Trophoblast cell (in vitro differentiated cells and primary cell): ENCODE results near the gene TUBA1C.
A peak's percentile ranks its signal among the peaks of the same experiment; 100 is the strongest.
"Not testable (repeated sequence)": the region's sequence is repeated elsewhere in the genome, so short reads cannot be mapped to it uniquely, and the experiment has no call there.

Experiments used
- DNase-seq, 2 donors: peaks; one replicate each; pipeline ENCODE4 v3.0.0-alpha.2; 2016
- H2AFZ ChIP-seq: 2 replicates; pipeline ENCODE4 v1.6.1; 2013; ENCODE audit warnings: low read length, moderate library complexity, mild to moderate bottlenecking; ENCODE audit not compliant: insufficient read depth, poor library complexity
- H2AK5ac ChIP-seq: 2 replicates; pipeline ENCODE4 v1.6.1; 2013; ENCODE audit warnings: mild to moderate bottlenecking, low read length
- H2BK120ac ChIP-seq: 2 replicates; pipeline ENCODE4 v1.6.1; 2013; ENCODE audit warnings: low read length, mild to moderate bottlenecking, moderate library complexity; ENCODE audit not compliant: insufficient read depth, poor library complexity
- H2BK12ac ChIP-seq: 2 replicates; pipeline ENCODE4 v1.6.1; 2013; ENCODE audit warnings: mild to moderate bottlenecking, low read length, moderate library complexity
- H2BK5ac ChIP-seq: 2 replicates; pipeline ENCODE4 v1.6.1; 2013; ENCODE audit warnings: low read length, low read depth, moderate library complexity, mild to moderate bottlenecking; ENCODE audit not compliant: poor library complexity
- H3K14ac ChIP-seq: 2 replicates; pipeline ENCODE4 v1.6.1; 2013; ENCODE audit warnings: mild to moderate bottlenecking, low read length
- H3K18ac ChIP-seq: 2 replicates; pipeline ENCODE4 v1.6.1; 2013; ENCODE audit warnings: mild to moderate bottlenecking, low read length
- H3K23ac ChIP-seq: 2 replicates; pipeline ENCODE4 v1.6.1; 2013; ENCODE audit warnings: low read length
- H3K27ac ChIP-seq: 2 replicates; pipeline ENCODE4 v1.5.1; 2013; ENCODE audit warnings: low read depth, mild to moderate bottlenecking, inconsistent platforms, low read length, moderate library complexity
- H3K27me3 ChIP-seq: 2 replicates; pipeline ENCODE4 v1.6.1; 2013; ENCODE audit warnings: inconsistent platforms, mild to moderate bottlenecking, low read length, moderate library complexity; ENCODE audit not compliant: insufficient read depth
- H3K36me3 ChIP-seq, 2 experiments: 1 replicate in 1 of 2; 2 replicates in 1 of 2; pipeline ENCODE4 v1.6.1; 2013; ENCODE audit warnings: low read length in 2 of 2, mild to moderate bottlenecking in 2 of 2, moderate library complexity in 1 of 2; ENCODE audit not compliant: insufficient read depth in 2 of 2, control insufficient read depth in 1 of 2
- H3K4ac ChIP-seq: 2 replicates; pipeline ENCODE4 v1.6.1; 2013; ENCODE audit warnings: low read depth, mild to moderate bottlenecking, low read length, moderate library complexity
- H3K4me1 ChIP-seq, 2 experiments: 1 replicate in 1 of 2; 2 replicates in 1 of 2; pipeline ENCODE4 v1.6.1; 2013; ENCODE audit warnings: low read length in 2 of 2, mild to moderate bottlenecking in 2 of 2, moderate library complexity in 1 of 2; ENCODE audit not compliant: insufficient read depth in 2 of 2, control insufficient read depth in 1 of 2
- H3K4me2 ChIP-seq: 2 replicates; pipeline ENCODE4 v1.6.1; 2013; ENCODE audit warnings: inconsistent platforms, mild to moderate bottlenecking, low read length, moderate library complexity
- H3K4me3 ChIP-seq: 2 replicates; pipeline ENCODE4 v1.5.1; 2013; ENCODE audit warnings: mild to moderate bottlenecking, low read depth, low read length, inconsistent platforms
- H3K79me1 ChIP-seq: one replicate; pipeline ENCODE4 v1.6.1; 2013; ENCODE audit warnings: low read length
- H3K79me2 ChIP-seq: 2 replicates; pipeline ENCODE4 v1.6.1; 2013; ENCODE audit warnings: low read length, mild to moderate bottlenecking; ENCODE audit not compliant: control insufficient read depth, insufficient read depth, poor library complexity
- H3K9ac ChIP-seq: 2 replicates; pipeline ENCODE4 v1.6.1; 2013; ENCODE audit warnings: mild to moderate bottlenecking, low read length
- H3K9me3 ChIP-seq: 2 replicates; pipeline ENCODE4 v1.6.1; 2013; ENCODE audit warnings: low read depth, mild to moderate bottlenecking, control low read depth, inconsistent platforms, low read length; ENCODE audit not compliant: insufficient read depth
- H4K12ac ChIP-seq: 2 replicates; pipeline ENCODE4 v1.6.1; 2013; ENCODE audit warnings: low read depth, mild to moderate bottlenecking, low read length, moderate library complexity
- H4K8ac ChIP-seq: 2 replicates; pipeline ENCODE4 v1.6.1; 2013; ENCODE audit warnings: low read depth, mild to moderate bottlenecking, low read length, moderate library complexity
- H4K91ac ChIP-seq: one replicate; pipeline ENCODE4 v1.6.1; 2013; ENCODE audit warnings: low read depth, mild to moderate bottlenecking, low read length, moderate library complexity
- WGBS: extraction: QIAGEN DNeasy Blood & Tissue Kit; methylation state at CpG from one replicate; pipeline ENCODE4 v1.1.7; 2013; ENCODE audit warnings: missing lambda C conversion rate; ENCODE audit not compliant: insufficient read length, insufficient coverage; ENCODE audit errors: extremely low coverage; 5-methylcytosine and 5-hydroxymethylcytosine counted together

The TUBA1C gene

DNA sequence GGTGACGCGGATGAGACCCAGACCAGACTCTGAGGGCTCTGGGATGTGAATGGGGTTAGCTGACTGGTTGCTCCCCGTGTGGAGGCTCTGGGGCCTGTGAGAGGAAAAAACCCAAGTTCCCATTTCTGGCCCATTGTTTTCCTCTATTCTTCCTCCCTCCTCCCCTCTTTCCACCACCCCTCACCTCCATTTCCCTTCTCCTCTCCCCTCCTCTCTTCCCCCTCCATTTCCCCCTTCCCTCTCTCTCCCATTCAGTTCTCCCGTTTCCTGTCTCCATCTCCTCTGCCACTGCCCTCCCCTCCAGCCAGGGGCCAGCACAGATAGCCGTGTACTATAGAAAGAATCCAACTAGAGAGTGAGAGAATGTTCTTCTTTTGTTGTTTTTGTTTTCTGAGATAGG, 17.4 kb downstream of the TUBA1C start:
- DNase-seq, result no peak
- Histone ChIP-seq H2BK12ac (no peak overlapping the region), H3K36me3 (no peaks in the 10 kb centered on the region), H3K4ac (no peak overlapping the region), H3K79me1 (no peaks in the 10 kb centered on the region), H2AK5ac (no peak overlapping the region), H3K79me2 (no peaks in the 10 kb centered on the region), H3K14ac (no peak overlapping the region), H2BK120ac (no peak overlapping the region), H3K4me2 (no peak overlapping the region), H3K4me1 (peaks cover 2 to 4% of the 10 kb centered on the region in 2 experiments), H3K9ac (no peak overlapping the region), H4K91ac (no peak overlapping the region), H4K12ac (no peak overlapping the region), H3K18ac (no peak overlapping the region), H4K8ac (no peak overlapping the region), H3K4me3 (no peak overlapping the region), H3K23ac (no peak overlapping the region), H3K27me3 (no peaks in the 10 kb centered on the region), H2BK5ac (no peak overlapping the region), H3K9me3 (peaks cover 3% of the 10 kb centered on the region), H2AFZ (no peak overlapping the region), H3K27ac (no peak overlapping the region)
- no CpG with 5 or more reads among the region's 5 CpGs for WGBS

DNA sequence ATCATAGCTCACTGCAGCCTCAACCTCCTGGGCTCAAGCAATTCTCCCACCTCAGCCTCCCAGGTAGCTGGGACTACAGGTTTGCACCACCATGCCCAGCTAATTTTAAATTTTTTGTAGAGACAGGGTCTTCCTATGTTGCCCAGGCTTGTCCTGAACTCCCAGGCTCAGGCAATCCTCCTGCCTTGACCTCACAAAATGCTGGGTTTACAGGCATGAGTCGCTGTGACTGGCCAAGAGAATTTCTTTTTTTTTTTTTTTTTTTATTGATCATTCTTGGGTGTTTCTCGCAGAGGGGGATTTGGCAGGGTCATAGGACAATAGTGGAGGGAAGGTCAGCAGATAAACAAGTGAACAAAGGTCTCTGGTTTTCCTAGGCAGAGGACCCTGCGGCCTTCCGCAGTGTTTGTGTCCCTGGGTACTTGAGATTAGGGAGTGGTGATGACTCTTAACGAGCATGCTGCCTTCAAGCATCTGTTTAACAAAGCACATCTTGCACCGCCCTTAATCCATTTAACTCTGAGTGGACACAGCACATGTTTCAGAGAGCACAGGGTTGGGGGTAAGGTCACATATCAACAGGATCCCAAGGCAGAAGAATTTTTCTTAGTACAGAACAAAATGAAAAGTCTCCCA, 18.0 kb downstream of the TUBA1C start:
- H3K4me1 ChIP-seq, H4K91ac ChIP-seq, H3K14ac ChIP-seq, H3K9ac ChIP-seq, H3K4me2 ChIP-seq, H3K79me2 ChIP-seq, H3K4ac ChIP-seq, H2AK5ac ChIP-seq, H2BK12ac ChIP-seq, DNase-seq, H3K27me3 ChIP-seq, H4K8ac ChIP-seq, H3K9me3 ChIP-seq, H3K79me1 ChIP-seq, H3K27ac ChIP-seq, H3K18ac ChIP-seq, H3K23ac ChIP-seq, H4K12ac ChIP-seq, H2BK120ac ChIP-seq, H3K4me3 ChIP-seq, H2AFZ ChIP-seq, H2BK5ac ChIP-seq, H3K36me3 ChIP-seq: not testable (repeated sequence)
- no CpG with 5 or more reads among the region's 6 CpGs for WGBS

DNA sequence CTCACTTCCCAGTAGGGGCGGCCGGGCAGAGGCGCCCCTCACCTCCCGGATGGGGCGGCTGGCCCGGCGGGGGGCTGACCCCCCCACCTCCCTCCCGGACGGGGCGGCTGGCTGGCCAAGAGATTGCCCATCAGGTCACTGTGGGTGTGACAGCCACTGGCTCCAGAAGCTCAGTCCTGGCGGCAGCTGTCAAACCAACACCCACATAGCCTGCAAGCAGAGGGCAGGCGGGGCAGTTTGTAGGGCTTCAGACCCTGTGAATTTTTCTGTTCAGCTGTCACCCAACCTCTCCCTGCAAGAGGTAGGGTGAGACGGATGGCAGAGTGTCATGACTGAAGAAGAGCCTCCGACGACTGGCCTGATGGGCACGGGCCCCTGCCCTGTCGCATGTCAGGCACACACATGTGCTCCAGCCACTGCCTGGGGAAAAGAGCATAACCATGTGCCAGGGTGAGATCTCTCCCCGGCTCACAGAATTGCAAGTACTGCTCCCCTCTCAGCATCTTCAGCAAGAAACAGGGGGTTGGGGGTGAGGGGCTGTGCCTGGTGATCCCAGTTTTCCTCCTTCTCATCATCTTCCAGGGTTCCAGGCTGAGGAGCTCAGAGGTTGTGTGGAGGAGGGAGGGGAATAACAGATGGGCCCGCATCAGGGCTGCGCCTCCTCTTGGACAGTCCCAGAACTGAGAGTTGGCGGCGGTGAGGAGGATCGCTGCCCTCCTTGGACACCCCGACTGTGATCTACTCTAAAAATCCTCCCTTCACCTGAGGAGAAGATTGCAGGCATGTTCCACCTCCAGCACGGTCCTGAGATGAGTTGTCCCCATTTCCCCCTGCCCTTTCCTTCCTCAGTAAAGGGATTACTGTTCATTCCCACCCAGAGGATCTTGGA, 18.9 kb downstream of the TUBA1C start:
- WGBS, result no CpG with 5 or more reads among the region's 25 CpGs
- H4K91ac ChIP-seq, result no peak overlapping the region
- H3K27ac ChIP-seq, result no peak overlapping the region
- no peaks in the 10 kb centered on the region for H3K79me1 ChIP-seq
- H3K27me3 ChIP-seq, result no peaks in the 10 kb centered on the region
- H3K23ac ChIP-seq, result no peak overlapping the region
- H2AFZ ChIP-seq, result no peak overlapping the region
- DNase-seq, result peak in 1 of 2 donors; percentile 50
- H3K4me3 ChIP-seq, result no peak overlapping the region
- H4K8ac ChIP-seq, result no peak overlapping the region
- H3K4ac ChIP-seq, result no peak overlapping the region
- no peaks in the 10 kb centered on the region for H3K36me3 ChIP-seq
- H3K14ac ChIP-seq, result no peak overlapping the region
- no peak overlapping the region for H2AK5ac ChIP-seq
- H3K4me2 ChIP-seq, result no peak overlapping the region
- H2BK120ac ChIP-seq, result no peak overlapping the region
- no peak overlapping the region for H3K9ac ChIP-seq
- no peak overlapping the region for H4K12ac ChIP-seq
- no peak overlapping the region for H2BK12ac ChIP-seq
- no peaks in the 10 kb centered on the region for H3K79me2 ChIP-seq
- H3K18ac ChIP-seq, result no peak overlapping the region
- H3K9me3 ChIP-seq, result peaks cover 3% of the 10 kb centered on the region
- H3K4me1 ChIP-seq, result peaks cover 2 to 4% of the 10 kb centered on the region in 2 experiments
- H2BK5ac ChIP-seq, result no peak overlapping the region

DNA sequence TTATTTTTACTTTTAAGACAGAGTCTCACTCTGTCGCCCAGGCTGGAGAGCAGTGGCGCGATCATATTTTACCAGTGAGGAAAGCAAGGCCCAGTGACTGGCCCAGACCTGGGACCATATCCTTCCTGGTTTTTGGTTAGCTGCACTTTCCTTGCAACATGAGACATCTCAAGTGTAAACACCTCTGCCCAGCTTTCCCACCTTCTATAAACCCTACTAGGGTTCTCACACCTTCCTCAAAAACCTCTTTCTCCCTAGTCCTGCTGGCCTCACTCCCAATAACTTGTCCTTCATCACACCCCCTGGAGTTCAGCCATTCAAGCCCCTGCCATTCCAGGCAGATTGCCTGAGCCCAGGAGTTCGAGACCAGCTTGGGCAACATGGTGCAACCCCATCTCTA, 19.8 kb downstream of the TUBA1C start:
- no CpG with 5 or more reads among the region's 4 CpGs for WGBS
- H3K36me3 ChIP-seq, result no peaks in the 10 kb centered on the region
- H2BK5ac ChIP-seq, result no peak overlapping the region
- H3K9ac ChIP-seq, result no peak overlapping the region
- H3K4me2 ChIP-seq, result no peak overlapping the region
- H3K4me1 ChIP-seq, result peaks cover 0 to under 1% of the 10 kb centered on the region in 2 experiments
- no peak overlapping the region for H2BK120ac ChIP-seq
- no peaks in the 10 kb centered on the region for H3K27me3 ChIP-seq
- no peak overlapping the region for H4K8ac ChIP-seq
- no peak overlapping the region for H4K91ac ChIP-seq
- H4K12ac ChIP-seq, result no peak overlapping the region
- no peak overlapping the region for H3K4me3 ChIP-seq
- no peak overlapping the region for H3K23ac ChIP-seq
- no peak overlapping the region for H3K18ac ChIP-seq
- no peak overlapping the region for H2BK12ac ChIP-seq
- no peak overlapping the region for H2AFZ ChIP-seq
- no peak for DNase-seq
- no peak overlapping the region for H2AK5ac ChIP-seq
- no peaks in the 10 kb centered on the region for H3K79me2 ChIP-seq
- H3K9me3 ChIP-seq, result peaks cover 3% of the 10 kb centered on the region
- H3K79me1 ChIP-seq, result no peaks in the 10 kb centered on the region
- H3K27ac ChIP-seq, result no peak overlapping the region
- H3K4ac ChIP-seq, result no peak overlapping the region
- no peak overlapping the region for H3K14ac ChIP-seq
